B cell (primary cell): ENCODE measurements around the gene NEU4.

Experiments used
- CTCF ChIP-seq: fragments of 200-600 bp; IDR thresholded peaks from one replicate; pipeline ENCODE4 v1.8.0; 2022; ENCODE audit warnings: antibody characterized with exemption, mild to moderate bottlenecking
- EZH2 ChIP-seq: IDR thresholded peaks from 2 replicates; pipeline ENCODE4 v1.6.1; 2012; ENCODE audit warnings: borderline replicate concordance, low read depth, mild to moderate bottlenecking, moderate library complexity, low read length; ENCODE audit not compliant: insufficient read depth, poor library complexity, severe bottlenecking

GRCh38 chr2:241841181-241842066 is 32.4 kb downstream of the NEU4 start:
- no peak for TF ChIP-seq CTCF
- no peak for TF ChIP-seq EZH2
